Activated T-cell treated with anti-CD3 and anti-CD28 coated beads for 48 hours (primary cell): Measurements from ENCODE around the gene CADM1.

Source experiments
- DNase-seq: peaks from one replicate; pipeline ENCODE4 v3.0.0-alpha.2; 2020; ENCODE audit warnings: low read depth

The CADM1 gene

GRCh38 chr11:115515647-115516395, 11.6 kb upstream of the CADM1 start:
- DNase-seq, result no peak

- DNase-seq, result no peak
Measured at GRCh38 chr11:115506954-115507675, 2.9 kb upstream of the CADM1 start.

GRCh38 chr11:115505175-115505574, 960 bp upstream of the CADM1 start:
- no peak for DNase-seq

GRCh38 chr11:115503886-115504275, 334 bp downstream of the CADM1 start:
- no peak for DNase-seq

- peak; percentile 21 for DNase-seq
Measured at GRCh38 chr11:115503083-115503885, 931 bp downstream of the CADM1 start.

GRCh38 chr11:115502636-115503082, 1.6 kb downstream of the CADM1 start:
- no peak for DNase-seq

GRCh38 chr11:115501893-115502589, 2.2 kb downstream of the CADM1 start:
- peak; percentile 4 for DNase-seq

- DNase-seq, result no peak
Measured at GRCh38 chr11:115501502-115501892, 2.7 kb downstream of the CADM1 start.

- no peak for DNase-seq
Measured at GRCh38 chr11:115500547-115501501, 3.4 kb downstream of the CADM1 start.

- DNase-seq, result no peak
Measured at GRCh38 chr11:115499891-115500290, 4.3 kb downstream of the CADM1 start.

GRCh38 chr11:115499241-115499799, 4.9 kb downstream of the CADM1 start:
- no peak for DNase-seq

GRCh38 chr11:115498354-115498753, 5.9 kb downstream of the CADM1 start:
- no peak for DNase-seq

GRCh38 chr11:115497303-115497702, 6.9 kb downstream of the CADM1 start:
- no peak for DNase-seq

- DNase-seq, result no peak
Measured at GRCh38 chr11:115496892-115497291, 7.3 kb downstream of the CADM1 start.

GRCh38 chr11:115493905-115494304, 10.3 kb downstream of the CADM1 start:
- no peak for DNase-seq

GRCh38 chr11:115493488-115493887, 10.7 kb downstream of the CADM1 start:
- DNase-seq, result no peak

- no peak for DNase-seq
Measured at GRCh38 chr11:115489466-115489865, 14.7 kb downstream of the CADM1 start.

GRCh38 chr11:115488945-115489344, 15.3 kb downstream of the CADM1 start:
- DNase-seq, result no peak

GRCh38 chr11:115481528-115481927, 22.7 kb downstream of the CADM1 start:
- no peak for DNase-seq

- no peak for DNase-seq
Measured at GRCh38 chr11:115480611-115481010, 23.6 kb downstream of the CADM1 start.

- no peak for DNase-seq
Measured at GRCh38 chr11:115477410-115477809, 26.8 kb downstream of the CADM1 start.
